ENCODE results near the gene PGAP2.

DNA sequence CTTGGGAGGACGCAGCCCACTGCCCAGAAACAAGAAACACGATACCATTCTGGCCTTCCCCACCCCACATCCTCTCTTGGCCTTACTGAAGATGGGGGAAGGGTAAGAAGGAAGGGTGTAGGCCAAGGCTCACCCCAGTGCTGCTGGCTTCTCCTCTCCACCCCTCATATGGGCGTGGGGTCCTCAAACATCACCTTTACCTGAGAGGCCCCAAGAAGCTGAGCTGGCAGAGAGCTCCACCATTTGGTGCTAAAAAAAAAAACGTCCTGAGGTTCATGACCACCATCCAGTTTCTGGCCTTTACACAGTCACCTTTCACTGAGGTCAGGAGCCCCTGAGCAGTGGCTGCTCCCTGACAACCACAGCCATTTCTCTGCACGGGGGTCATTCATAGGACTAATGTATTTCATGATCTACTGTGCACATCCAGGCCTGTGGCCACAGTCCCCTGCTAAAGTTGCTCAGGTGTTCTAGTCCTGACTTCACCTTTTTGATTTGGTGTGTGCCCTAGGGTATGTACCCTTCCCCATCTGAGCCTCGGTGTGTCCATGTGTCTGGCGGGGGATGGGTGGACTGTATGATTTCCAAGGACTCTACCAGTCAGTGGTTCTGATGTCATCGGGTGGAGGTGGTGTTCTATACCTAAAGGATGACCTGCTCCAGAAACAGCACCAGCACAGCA lies 17.3 kb downstream of the PGAP2 start:
- TF ChIP-seq GATA1 (IDR thresholded peaks at IDR 0.05; ENCODE audit: low read depth, low read length) (no peak), POLR2A (IDR thresholded peaks at IDR 0.05; ENCODE audit: low read length) (peak; percentile 15)

All from erythroblast (primary cell).